Neutrophil (primary cell): Measurements from ENCODE around the gene CAMK1D.

Source experiments
- H3K27ac ChIP-seq: fragments of 200-600 bp; sonication (generic); 2 replicates; pipeline ENCODE4 v1.5.1; 2016; ENCODE audit warnings: mild to moderate bottlenecking, moderate library complexity
- H3K27me3 ChIP-seq: fragments of 200-600 bp; sonication (generic); 2 replicates; pipeline ENCODE4 v1.6.0; 2016; ENCODE audit warnings: mild to moderate bottlenecking
- H3K36me3 ChIP-seq: fragments of 200-600 bp; sonication (generic); 2 replicates; pipeline ENCODE4 v1.5.1; 2017
- H3K4me1 ChIP-seq, 2 experiments: fragments of 200-600 bp in 1 of 2; sonication (generic) in 1 of 2; 1 replicate in 1 of 2; 2 replicates in 1 of 2; pipeline versions ENCODE4 v1.5.1 to v1.6.1; 2013 to 2016; ENCODE audit warnings: low read depth in 1 of 2, low read length in 1 of 2, mild to moderate bottlenecking in 1 of 2, moderate library complexity in 1 of 2; ENCODE audit not compliant: control insufficient read depth in 1 of 2, insufficient read depth in 1 of 2
- H3K4me3 ChIP-seq, 2 experiments: fragments of 200-600 bp in 1 of 2; sonication (generic) in 1 of 2; 1 replicate in 1 of 2; 2 replicates in 1 of 2; pipeline ENCODE4 v1.5.1; 2013 to 2016; ENCODE audit warnings: low read depth in 1 of 2, low read length in 1 of 2, mild to moderate bottlenecking in 1 of 2, moderate library complexity in 1 of 2
- H3K9me3 ChIP-seq: fragments of 200-600 bp; sonication (generic); 2 replicates; pipeline ENCODE4 v1.5.1; 2016
- TF ChIP-seq, protein P1 (sequence below): fragments of 200-600 bp; sonication (generic); IDR thresholded peaks from 2 replicates; pipeline ENCODE4 v1.5.1; 2016; ENCODE audit warnings: antibody characterized with exemption

CAMK1D gene

DNA sequence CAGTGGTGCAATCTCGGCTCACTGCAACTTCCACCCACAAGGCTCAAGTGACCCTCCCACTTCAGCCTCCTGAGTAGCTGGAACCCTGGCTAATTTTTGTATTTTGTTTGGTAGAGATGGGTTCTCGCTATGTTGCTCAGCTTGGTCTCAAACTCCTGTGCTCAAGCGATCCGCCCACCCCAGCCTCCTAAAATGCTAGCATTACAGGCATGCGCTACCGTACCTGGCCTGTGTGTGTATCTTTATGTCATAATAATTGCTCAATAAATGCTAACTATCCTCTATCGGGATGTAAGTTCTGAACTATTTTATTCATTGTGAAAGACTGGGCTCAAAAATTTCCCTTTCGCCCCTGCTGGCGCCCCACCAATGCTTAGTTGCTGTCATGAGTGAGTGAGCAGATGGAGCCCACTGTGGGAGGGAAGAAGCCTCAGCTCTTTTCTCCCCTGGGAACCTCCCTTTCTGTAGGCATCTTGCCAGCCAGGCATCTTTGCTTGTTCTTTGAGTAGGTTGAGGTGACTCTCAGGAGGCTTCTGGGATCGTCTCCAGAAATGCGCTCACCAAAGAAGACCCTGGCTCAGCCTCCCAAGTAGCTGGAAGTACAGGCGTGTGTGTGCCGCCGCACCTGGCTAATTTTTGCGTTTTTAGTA, 38.3 kb downstream of the CAMK1D start:
- Histone ChIP-seq H3K4me1 (peaks cover 34 to 36% of the 10 kb centered on the region in 2 experiments), H3K4me3 (peak overlapping the region; percentile 4 to 12), H3K27ac (peak overlapping the region; percentile 61), H3K27me3 (no peaks in the 10 kb centered on the region), H3K36me3 (no peaks in the 10 kb centered on the region), H3K9me3 (no peaks in the 10 kb centered on the region)
- TF ChIP-seq, protein P1, sequence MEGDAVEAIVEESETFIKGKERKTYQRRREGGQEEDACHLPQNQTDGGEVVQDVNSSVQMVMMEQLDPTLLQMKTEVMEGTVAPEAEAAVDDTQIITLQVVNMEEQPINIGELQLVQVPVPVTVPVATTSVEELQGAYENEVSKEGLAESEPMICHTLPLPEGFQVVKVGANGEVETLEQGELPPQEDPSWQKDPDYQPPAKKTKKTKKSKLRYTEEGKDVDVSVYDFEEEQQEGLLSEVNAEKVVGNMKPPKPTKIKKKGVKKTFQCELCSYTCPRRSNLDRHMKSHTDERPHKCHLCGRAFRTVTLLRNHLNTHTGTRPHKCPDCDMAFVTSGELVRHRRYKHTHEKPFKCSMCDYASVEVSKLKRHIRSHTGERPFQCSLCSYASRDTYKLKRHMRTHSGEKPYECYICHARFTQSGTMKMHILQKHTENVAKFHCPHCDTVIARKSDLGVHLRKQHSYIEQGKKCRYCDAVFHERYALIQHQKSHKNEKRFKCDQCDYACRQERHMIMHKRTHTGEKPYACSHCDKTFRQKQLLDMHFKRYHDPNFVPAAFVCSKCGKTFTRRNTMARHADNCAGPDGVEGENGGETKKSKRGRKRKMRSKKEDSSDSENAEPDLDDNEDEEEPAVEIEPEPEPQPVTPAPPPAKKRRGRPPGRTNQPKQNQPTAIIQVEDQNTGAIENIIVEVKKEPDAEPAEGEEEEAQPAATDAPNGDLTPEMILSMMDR: no peak

DNA sequence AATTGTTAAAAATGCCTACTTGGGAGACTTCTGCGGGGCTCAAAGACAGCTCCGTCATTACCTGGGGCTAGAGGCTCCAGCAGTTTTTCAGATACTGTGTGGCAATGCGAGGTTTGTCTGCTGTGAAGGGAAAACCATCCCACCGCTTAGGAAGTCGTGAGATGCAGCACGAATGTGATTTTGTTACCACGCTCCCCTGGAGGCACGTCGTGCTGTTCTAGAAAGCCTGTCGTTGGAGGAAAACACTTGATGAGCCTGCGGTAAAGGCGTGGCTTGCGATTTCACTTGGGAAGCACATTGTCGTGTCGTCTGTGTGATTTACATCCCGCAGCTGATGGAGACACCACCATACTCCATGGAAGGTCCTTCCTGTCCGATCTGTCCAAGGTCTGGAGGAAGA, 39.3 kb downstream of the CAMK1D start:
- TF ChIP-seq, protein P1: no peak
- no peaks in the 10 kb centered on the region for H3K9me3 ChIP-seq
- H3K4me1 ChIP-seq: peaks cover 34 to 36% of the 10 kb centered on the region in 2 experiments
- no peaks in the 10 kb centered on the region for H3K27me3 ChIP-seq
- no peak overlapping the region for H3K27ac ChIP-seq
- H3K36me3 ChIP-seq: no peaks in the 10 kb centered on the region
- H3K4me3 ChIP-seq: no peak overlapping the region

GRCh38 chr10:12389154-12389734, 39.9 kb downstream of the CAMK1D start:
- Histone ChIP-seq H3K27me3 (no peaks in the 10 kb centered on the region), H3K36me3 (no peaks in the 10 kb centered on the region), H3K9me3 (no peaks in the 10 kb centered on the region), H3K4me3 (no peak overlapping the region), H3K4me1 (peaks cover 34 to 36% of the 10 kb centered on the region in 2 experiments), H3K27ac (peak overlapping the region; percentile 52)
- TF ChIP-seq, protein P1: no peak

DNA sequence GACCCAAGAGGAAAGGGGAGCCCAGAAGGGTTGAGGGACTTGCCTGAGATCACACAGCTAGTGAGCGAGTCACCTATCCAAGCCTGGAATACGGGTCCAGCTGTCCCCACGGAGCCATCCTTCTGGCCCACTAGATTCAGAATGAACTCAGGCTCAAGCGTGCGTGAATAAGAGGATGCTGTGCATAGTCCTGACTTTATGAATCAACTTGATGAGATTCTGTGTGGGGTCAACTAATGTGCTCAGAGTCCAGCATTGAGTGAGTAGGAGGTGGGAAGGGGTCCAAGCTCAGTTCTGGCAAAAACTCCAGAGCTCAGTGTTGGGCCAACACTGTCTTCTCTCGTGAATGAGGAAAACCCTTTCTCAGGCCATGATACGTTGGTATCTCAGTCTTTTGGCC, 41.4 kb downstream of the CAMK1D start:
- Histone ChIP-seq H3K4me1 (peaks cover 34 to 36% of the 10 kb centered on the region in 2 experiments), H3K27ac (no peak overlapping the region), H3K36me3 (no peaks in the 10 kb centered on the region), H3K27me3 (no peaks in the 10 kb centered on the region), H3K4me3 (no peak overlapping the region), H3K9me3 (no peaks in the 10 kb centered on the region)
- TF ChIP-seq, protein P1: no peak

DNA sequence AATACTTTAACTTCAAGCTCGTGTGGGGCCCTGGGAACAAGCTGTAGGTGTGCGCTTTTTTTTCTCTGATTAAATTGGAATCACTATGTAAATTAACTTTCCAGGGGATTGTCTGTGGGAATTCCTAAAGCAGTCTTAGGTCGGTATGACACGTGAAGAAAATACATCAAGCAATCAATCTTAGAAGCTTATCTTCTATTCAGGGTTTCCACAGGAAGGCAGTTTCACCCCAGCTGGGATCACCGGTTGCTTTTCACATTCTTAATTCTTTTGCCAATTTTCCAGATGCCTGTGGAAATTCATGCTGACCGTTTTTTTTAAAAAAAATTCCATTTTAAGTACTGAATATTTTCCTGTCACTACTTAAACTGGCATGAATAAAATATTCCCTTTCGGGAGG, 41.9 kb downstream of the CAMK1D start:
- Histone ChIP-seq H3K4me1 (peaks cover 31% of the 10 kb centered on the region in 2 experiments), H3K27ac (no peak overlapping the region), H3K4me3 (no peak overlapping the region), H3K36me3 (no peaks in the 10 kb centered on the region), H3K9me3 (no peaks in the 10 kb centered on the region), H3K27me3 (no peaks in the 10 kb centered on the region)
- TF ChIP-seq, protein P1: no peak
